ENCODE data around the gene ZNF423.

The ZNF423 gene

DNA sequence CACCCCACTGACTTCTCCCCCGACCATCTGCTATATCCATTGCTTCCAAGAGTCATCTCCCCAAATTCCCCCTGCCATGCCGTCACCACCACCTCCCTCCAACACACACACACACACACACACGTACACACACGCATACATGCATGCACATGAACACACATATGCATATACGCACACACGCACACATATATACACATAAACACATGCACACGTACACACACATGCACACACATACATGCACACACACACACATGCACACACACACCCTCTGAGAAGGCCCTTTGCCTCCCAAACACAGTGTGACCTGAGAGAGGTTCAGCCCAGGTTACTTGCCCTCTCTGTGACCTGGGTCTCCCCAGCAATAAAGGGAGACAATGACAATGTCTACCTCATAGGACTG lies 95.1 kb downstream of the ZNF423 start:
- DNase-seq (ENCODE audit: low read depth, low spot score): no peak
- no peak overlapping the region for H3K27ac ChIP-seq

DNA sequence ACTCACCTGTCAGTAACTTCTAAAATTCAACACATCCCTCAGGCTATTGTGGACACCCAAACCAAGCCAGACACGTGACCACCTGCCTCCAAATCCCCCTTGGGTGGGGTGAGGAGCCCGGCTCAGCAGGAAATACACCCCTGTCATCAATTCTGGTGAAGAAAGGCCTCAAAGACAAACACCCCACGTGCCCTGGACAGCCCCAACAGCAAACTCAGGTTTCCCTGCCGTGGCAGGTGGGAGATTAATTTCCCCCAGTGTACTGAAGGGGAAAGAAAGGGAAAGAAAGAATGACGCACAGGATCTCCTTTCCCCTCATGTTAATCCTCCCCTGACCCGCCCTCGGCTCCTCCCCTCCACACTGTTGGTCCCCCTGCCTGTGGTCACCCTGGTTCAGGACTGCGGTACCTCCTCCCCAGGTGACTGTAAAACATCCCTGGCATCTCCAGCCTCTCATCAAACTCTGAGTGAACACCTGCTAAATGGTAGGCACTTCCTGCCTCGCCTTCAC lies 98.3 kb downstream of the ZNF423 start:
- no peak for DNase-seq (ENCODE audit: low read depth, low spot score)
- H3K27ac ChIP-seq: no peak overlapping the region

DNA sequence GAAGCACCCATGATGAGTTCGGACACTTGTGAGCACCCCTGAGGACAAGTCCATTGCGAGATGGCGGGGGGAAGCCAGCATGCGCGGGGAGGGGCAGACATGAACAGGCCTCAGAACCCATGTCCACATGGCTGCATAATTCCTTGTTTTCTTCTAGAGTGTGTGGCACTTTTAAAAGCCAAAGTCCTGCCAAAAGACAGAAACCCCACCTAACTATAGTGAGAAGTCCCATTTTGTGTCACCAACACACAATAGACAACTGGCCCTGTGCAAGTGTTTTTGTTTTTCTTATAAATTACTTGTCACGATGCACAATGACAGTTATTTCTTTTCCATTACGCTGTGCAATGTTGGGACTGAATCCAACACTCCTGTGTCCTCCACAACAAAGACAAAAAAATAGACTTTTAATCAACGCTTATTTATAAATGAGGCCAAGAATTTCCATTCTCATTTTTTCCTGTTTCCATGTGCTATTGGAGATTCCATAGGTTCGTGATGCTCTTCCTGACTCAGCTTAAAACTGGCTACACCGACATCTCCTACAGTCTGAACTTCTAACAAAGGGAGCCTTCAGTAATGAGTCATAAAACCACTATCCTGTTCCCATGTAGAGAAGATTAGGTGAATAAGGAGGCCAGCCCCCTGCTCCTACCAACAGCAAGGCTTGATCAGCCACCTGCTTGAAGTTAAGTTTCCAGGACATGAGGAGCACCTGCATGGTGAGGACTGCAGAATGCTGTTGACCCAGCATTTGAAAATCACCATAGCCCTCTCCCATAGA lies 98.9 kb downstream of the ZNF423 start:
- DNase-seq (ENCODE audit: low read depth, low spot score): no peak

DNA sequence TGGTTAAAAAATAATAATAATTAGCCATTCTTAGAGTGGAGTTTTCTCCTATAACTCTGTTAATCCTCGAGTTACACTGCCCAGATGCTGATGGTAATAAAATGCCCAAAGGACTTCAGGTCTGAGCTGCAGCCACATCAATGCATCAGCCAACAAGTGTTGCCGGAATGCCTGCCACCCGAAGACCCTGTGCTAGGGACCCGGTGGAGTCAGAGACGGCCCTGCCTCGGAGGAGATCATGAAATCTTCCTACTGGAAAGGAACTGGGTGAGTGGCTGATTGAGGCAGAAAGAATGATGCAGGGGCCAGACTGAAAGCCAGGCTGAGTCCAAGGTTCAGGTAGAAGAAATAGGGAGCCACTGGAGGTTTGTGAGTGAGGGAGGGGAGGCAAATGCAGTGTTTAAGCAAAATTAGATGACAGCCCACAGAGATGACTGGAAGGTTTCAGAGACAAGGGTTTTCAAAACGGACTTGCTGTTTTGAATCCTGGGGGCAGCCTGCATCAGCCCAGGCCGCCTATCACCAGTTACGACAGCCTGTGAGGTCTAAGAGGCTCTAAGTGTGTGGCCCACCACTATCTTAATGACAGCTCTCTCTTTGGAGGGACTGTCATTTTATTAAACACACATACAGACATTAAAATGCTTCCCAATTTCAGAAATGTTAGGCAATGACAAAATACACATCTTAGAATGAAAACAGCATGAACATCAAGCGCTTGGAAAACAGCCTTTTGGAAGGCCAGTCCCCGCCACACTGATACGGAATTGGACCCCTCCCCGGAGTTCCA lies 100.0 kb downstream of the ZNF423 start:
- no peak overlapping the region for H3K27ac ChIP-seq
- no peak for DNase-seq (ENCODE audit: low read depth, low spot score)

More for the DNA sequence above, 98.9 kb downstream of the ZNF423 start:
- H3K27ac ChIP-seq: no peak overlapping the region

DNA sequence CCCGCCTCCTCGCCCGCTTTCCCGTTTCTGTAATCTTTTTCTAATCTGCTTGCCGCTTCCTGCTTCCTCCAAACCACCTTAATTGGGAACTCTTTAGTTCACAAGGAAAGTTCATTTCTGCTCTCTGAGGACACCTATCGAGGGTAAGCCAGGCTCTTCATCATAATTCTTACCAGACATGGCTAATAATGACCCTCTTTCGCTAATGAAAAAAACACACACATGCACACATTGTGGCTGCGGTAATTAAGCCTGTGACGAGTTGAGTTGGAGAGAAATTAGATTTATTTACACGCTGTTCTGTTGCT lies 100.6 kb downstream of the ZNF423 start:
- no peak for DNase-seq (ENCODE audit: low read depth, low spot score)
- no peak overlapping the region for H3K27ac ChIP-seq

DNA sequence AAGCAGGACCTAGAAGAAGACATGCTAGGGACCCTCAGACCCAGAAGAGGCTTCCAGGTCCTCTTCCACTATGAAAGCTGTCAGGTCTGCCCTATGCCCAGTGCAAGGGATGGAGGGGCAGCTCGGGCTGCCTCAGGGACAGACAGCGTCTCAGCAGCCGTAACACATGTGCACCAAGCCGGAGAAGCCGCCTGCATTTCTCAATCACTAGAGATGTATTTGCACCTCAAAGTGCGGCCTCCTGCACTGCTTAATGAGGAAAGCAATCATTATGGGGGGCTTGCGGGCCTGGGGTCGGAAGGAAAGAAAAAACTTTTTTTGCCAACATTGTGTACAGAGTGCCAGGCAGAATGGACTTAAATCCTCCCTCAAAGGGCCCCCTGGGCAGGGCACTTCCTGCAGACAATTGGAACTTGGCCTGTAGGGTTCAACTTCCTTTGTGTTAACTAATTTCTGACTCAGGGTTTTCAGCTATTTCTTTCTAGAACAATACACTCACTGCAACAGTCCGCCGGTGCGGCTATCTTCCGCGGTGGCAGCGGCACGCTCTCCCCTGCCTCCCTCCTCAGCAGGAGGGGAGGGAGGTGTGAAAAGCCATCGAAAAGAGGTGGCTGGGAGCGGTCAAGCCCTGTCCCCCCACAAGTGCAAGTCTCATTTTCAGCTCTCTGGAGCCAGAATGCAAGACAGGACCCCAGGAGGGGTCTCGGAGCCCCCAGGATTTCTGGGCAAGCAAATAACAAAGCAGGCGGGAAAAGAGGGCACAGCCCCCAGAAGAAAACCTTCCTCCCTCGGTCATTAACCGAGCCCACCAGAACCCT lies 101.2 kb downstream of the ZNF423 start:
- DNase-seq (ENCODE audit: low read depth, low spot score): no peak
- H3K27ac ChIP-seq: no peak overlapping the region

DNA sequence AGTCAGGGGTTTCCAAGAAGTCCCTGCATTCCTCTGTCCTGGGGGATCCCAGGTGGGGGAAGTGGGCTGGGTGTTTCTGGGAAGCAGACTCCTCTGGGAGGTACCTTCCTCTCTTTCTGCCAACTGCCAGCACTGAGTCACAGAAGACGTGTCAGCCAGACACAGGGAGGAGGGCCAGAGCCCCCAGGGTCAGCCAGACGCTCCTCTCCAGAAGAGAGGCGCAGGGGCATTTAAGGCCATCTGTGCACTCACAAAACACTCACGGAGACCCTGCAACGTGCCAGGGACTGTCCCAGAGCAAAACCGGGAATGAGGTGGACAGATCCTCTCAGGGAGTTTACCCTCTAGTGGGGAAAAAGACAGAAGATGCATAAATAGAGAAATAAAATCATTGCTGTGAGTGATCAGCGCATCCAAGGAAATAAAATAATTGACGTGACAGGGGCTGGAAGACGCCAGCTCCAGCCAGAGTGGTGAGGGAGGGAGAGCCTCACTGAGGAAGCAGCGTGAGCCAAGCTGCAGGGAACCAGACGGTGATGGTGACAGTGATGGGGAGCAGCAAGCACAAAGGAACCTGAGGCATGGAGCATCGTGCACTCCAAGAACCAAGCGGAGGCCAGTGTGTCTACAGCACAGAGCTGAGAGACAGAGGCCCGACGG lies 105.4 kb downstream of the ZNF423 start:
- no peak for DNase-seq (ENCODE audit: low read depth, low spot score)
- H3K27ac ChIP-seq: no peak overlapping the region

DNA sequence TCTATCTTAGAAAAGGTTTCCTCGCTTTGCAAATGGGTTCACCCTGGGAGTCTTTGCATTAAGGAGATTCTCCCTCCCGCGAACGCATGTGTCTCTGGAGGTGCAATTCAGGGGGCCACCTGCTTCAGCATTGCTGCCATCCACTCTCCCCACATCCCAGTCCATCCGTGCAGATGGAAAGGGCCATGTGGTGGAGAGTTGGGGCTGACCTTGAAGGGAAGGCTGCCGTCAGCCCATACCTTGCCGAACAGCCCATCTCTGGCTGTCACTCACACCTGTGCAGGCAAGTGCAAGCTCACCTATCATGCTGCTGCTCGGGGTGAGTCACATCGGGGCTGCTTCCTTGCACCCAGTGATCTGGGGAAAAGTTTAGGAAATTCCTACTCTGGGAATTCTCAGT lies 106.1 kb downstream of the ZNF423 start:
- no peak overlapping the region for H3K27ac ChIP-seq
- DNase-seq (ENCODE audit: low read depth, low spot score): no peak

DNA sequence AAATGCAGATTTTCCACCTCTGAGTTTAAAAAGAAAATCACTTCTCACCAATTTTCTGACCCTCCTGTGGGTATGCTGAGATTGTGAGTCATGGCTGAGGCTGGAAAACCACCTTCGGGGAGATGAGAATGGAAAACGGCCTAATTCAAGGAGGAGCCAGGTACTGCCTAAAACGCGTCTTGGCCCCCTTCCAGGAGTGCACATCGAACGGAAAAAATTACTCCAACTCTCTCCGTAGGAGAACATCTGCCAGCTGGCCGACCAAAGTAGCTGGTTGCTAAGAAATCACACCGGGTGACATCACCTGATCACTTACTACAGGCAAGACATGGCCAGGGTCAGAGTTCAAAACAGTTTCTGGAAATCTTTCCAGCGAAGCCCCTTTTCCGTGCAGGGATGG lies 107.6 kb downstream of the ZNF423 start:
- no peak overlapping the region for H3K27ac ChIP-seq
- no peak for DNase-seq (ENCODE audit: low read depth, low spot score)

DNA sequence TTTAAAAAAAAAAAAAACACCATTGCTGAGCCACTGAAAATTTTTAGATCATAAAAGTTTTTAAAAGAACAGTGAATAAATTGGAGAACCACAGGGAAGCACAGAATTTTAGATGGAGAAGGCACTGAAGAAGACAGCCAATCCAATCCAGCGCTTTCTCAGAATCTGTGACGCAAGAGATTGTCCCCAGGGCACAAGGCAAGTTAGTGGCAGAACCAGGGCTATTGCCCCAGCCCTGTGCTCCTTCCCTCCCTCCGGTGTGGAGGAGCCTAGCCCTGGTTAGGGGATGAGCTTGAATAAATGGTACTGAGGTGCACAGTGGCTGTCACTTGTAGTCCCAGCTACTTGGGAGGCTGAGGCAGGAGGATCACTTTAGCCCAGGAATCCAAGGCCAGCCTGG lies 108.3 kb downstream of the ZNF423 start:
- no peak for DNase-seq (ENCODE audit: low read depth, low spot score)
- no peak overlapping the region for H3K27ac ChIP-seq

DNA sequence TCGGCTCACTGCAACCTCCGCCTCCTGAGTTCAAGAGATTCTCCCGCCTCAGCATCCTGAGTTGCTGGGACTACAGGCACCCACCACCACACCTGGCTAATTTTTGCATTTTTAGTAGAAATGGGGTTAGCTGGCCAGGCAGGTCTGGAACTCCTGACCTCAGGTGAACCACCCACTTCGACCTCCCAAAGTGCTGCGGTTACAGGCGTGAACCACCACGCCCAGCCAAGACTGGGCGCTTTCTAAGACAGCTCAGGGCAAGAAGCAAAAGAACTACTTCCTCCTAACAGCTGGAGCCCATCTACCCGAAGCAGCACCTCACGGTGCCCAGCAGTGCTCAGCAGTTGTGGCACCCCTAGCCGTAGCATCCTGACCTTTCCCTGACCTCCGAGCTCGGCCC lies 109.4 kb downstream of the ZNF423 start:
- H3K27ac ChIP-seq: no peak overlapping the region
- DNase-seq (ENCODE audit: low read depth, low spot score): no peak

DNA sequence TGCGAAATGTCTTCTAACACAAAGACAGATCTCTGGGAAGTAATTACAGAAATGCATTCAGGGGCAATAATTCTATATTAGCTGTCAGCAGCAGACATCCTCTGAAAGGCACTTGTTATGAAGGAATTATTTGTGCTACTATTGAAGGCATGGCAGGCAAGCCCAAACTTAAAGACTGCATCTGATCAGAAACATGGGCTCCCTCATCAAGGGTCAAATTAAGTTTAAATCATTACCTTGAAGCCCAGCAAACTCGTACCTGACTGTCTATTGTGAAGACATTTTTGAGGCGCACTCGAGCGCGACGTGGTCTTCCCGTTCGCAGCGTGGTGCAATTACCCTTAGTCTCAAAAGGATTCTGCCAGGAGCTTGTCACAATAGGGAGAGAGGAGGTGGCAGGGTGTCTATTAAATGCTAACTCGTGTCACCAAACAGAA lies 110.6 kb downstream of the ZNF423 start:
- H3K27ac ChIP-seq: no peak overlapping the region
- DNase-seq (ENCODE audit: low read depth, low spot score): no peak

DNA sequence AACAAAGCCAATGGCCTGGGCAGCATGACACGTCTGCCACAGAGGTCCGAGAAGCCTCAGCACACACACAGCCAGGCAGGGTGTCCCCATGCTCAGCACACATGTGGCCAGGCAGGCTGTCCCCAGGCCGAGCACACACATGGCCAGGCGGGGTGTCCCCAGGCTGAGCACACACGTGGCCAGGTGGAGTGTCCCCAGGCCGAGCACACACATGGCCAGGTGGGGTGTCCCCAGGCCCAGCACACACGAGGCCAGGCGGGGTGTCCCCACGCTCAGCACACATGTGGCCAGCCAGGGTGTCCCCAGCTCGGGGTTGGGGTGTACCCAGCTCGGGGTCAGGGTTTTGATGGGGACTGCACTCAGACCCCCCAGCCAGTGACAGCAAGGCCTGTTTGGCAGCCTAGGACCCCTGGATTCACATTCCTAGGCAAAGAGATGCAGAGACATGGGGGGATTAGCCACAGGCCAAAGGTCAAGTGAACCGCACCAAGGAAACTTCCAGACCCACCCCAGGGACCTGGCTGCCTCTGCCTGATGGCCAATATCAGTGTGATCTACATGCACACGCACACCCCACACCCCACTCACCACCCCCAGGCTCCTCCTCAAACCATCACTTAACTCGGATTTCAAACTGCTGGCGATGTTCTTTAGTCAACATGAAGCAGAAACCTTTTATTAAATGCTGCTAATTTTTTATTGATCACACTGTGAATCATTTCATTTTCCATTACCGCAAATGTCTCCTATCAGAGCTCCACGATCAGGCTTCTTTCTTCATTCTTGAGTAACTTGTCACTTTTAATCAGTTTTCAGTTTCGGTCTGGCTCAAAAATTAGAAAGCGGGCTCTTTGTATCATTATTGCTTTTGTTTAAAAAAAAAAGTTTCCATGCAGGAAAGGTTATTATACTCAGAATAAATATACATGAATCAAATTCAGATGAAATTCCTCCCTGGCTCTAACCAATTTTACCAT lies 111.4 kb downstream of the ZNF423 start:
- H3K27ac ChIP-seq: no peak overlapping the region
- DNase-seq (ENCODE audit: low read depth, low spot score): no peak

DNA sequence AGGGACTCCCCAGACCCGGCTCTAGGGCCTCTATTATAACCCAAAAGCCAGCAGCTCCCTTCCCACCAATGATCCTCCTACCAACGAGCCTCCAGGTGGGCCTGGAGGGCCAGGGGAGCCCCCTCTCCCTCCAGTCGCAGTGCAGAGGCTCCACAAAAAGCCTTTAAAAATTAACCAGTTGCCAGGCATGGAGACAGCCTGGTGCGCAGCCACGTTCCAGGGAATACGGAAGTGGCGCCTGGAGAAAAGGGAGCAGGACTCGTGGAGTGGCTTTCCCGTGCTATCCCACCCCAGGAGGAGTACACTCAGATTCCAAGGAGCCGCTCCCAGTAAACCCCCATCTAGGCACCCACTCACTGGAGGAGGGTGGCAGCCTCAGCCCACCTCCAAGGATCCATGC lies 112.3 kb downstream of the ZNF423 start:
- H3K27ac ChIP-seq: no peak overlapping the region
- no peak for DNase-seq (ENCODE audit: low read depth, low spot score)

DNA sequence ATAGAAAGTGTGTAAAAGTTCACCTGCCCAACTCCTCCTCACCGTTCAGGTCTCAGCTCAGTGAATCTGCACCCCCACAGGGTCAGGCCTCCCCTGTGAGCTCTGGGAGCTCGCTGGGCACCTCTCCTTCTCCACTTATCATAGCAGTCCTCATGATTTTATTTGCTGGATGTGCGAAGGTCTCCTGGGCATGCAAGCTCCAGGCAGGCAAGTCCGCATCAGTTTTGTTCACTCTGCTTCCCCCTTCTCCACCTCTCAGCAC lies 112.8 kb downstream of the ZNF423 start:
- DNase-seq (ENCODE audit: low read depth, low spot score): no peak
- H3K27ac ChIP-seq: no peak overlapping the region

DNA sequence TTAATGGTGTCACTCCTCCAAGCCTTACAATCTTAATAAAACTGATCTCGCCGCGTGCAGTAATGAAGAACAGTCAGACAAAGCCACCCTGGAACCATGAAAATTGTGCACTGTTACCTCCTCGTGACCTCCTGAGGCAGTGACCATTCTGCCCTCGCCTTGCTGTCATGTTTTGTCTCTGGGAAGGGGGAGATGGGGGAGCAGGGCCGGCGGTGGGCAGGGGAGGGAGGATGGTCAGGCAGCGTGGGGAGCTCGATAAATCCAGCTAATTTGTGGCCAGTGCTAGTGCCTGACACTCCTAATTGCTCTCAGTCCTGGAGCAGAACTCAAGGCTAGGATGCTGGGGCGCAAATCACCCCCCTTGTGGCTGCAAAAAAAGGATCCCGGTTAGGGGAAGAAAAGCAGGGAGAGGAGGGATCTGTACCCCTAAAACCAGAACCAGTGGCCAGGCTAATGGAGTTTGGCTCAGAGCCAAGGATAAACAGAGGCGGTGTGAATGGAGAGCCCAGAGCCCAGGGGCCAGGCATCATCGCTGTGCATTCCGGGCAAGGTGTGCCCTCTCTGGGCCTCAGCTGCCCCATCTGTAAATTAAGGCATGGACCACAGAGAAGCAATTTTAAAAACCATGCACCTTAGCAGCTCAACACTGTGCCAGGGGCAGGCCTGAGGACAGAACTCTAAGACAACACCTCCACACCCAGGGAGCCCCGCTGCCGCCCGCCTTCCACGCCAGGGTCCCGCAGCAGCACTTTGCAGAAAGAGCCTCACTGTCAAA lies 113.3 kb downstream of the ZNF423 start:
- no peak for DNase-seq (ENCODE audit: low read depth, low spot score)
- H3K27ac ChIP-seq: no peak overlapping the region

DNA sequence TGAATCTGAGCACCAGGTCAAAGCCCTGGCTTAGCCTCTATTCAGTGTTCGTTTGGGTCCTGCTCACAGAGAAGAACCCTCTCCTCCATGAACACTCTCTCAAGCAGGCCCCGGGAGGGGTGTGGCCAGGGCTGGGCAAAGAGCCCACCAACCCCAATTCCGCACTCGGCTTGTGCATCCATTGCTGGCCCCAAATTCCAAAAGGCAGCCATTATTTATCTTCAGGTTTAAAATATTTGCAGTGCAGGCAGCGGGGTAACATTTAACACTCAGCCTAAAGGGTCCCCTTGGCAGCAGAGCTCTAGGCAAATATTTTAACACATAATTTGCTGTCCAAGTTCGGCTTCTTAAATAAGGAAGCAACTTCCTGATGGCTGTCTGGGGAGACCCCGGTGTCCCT lies 115.7 kb downstream of the ZNF423 start:
- no peak overlapping the region for H3K27ac ChIP-seq
- DNase-seq (ENCODE audit: low read depth, low spot score): no peak

DNA sequence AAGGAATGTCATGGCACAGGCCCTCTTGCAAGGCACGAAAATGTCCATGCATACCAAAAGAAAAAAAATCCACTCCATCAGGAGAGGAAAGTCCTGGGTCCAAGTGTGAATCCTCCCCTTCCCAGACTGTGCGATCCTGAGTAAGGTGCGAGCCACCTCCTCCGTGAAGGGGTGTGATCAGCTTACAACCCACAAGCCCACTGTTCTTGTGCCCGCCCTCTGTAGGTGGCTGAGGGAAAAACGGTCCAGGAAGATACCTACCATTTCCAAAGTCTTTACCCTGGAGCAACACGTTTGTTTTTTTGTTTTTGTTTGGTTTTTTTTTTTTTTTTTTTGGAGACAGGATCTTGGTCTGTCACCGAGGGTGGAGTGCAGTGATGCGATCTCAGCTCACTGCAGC lies 116.5 kb downstream of the ZNF423 start:
- DNase-seq (ENCODE audit: low read depth, low spot score): no peak
- no peak overlapping the region for H3K27ac ChIP-seq

DNA sequence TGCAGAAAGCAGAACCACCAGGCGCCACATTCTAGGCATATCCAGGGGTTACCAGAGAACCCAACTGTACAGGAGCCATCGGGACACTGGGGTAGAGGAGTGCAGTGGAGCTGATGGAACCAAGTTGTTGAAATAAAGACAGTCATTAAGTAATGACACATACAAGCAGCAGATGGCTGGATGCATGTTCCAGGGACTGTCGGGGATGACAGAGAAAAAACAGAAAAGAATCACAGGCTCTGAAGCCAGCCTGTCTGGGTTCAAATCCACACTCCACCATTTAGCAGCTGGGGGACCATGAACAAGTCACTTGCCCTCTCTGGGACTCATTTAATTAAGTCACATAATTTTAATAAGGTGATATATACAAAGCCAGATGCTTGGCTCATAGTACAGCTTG lies 117.1 kb downstream of the ZNF423 start:
- DNase-seq (ENCODE audit: low read depth, low spot score): no peak
- no peak overlapping the region for H3K27ac ChIP-seq

Data from epithelial cell of prostate (primary cell).